HuH-7.5 (cell line): ENCODE data around the gene PPP3CA.

Experiments
- DNase-seq: peaks from one replicate; pipeline ENCODE4 v3.0.0; 2011; ENCODE audit warnings: low spot score

The PPP3CA gene

GRCh38 chr4:101042847-101043246 lies 304.5 kb downstream of the PPP3CA start:
- no peak for DNase-seq

- DNase-seq, result no peak
Observed at GRCh38 chr4:101040776-101041175, 306.6 kb downstream of the PPP3CA start.

DNA sequence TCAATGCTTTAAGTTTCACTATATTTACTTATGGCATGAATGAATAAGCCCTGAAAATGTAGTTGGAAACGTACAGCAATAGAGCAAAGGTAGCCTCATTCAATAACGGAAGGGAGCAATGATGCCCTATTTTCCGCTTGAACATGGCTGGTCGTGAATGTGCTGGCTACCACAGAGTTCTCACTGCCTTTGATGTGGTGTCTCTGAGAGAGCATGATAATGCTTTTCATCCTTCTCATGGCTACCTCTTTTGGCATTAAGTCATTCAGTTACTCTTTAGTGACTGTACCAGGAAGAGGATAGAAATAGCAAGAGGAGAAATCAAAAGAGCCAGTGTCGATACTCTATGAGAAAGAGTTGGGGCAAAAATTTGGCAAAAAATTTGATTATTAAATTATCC lies 308.0 kb downstream of the PPP3CA start:
- DNase-seq, result no peak

DNA sequence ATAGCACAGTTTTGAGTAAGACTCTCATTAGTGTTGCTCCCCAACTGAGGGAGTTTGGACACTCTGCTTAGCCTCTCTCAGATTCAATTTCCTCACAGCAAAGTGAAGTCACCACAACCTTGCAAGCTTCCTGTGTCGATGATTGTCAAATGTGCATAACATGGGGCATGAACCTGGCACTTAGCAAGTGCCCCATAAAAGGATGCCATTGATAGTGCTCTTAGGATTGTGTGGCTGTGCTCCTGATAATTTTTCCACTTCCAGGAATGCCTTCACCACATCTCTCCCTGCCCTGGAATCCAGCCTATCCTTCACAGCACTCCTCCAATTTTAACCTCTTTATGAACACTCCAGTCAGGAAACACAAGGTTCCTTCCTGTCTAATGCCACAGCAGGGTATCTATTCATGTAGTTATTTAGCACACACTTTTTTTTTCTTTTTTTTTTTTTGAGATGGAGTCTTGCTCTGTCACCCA lies 309.4 kb downstream of the PPP3CA start:
- DNase-seq, result no peak

- DNase-seq, result no peak
Observed at GRCh38 chr4:101037249-101037648, 310.1 kb downstream of the PPP3CA start.

DNA sequence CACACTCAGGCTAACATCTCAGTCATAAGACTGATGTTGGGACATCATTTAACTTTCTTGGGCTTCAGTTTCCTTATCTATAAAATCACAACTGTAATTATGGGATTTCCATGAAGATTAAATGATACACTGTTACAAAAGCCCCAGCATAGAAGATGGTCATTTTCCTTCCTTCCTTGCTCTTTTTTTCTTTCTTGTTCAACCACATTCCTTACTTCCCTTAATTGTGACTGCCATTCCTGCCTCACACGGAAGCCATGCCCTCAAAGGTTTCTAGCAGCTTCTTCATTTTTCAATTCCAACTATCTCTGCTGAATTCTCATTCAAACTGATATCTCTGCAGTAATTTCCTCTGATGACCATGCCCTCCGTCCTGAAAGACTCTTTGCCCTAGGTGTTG lies 311.8 kb downstream of the PPP3CA start:
- no peak for DNase-seq

DNA sequence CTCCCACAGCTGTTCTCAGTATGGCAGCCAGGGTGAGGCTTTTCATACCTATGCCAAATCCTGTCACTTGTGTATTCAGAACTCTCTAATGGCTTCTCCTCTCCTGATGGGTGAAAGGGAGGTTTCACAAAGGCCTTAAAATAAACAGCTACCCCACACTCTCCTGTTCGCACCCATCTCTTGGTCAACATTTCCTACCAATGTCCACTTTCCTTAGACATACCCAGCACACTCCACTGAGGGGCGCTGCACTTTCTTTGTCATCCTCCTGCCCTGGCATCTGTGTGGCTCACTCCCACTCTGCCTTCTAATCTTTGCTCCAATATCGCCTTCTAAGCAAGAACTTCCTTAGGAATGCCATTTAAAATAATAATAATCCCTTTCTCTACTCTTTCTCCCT lies 313.3 kb downstream of the PPP3CA start:
- DNase-seq, result no peak

GRCh38 chr4:101032541-101032940 lies 314.8 kb downstream of the PPP3CA start:
- DNase-seq, result no peak

- DNase-seq, result no peak
Observed at GRCh38 chr4:101031971-101032370, 315.4 kb downstream of the PPP3CA start.

- DNase-seq, result no peak
Observed at GRCh38 chr4:101028886-101029285, 318.4 kb downstream of the PPP3CA start.

DNA sequence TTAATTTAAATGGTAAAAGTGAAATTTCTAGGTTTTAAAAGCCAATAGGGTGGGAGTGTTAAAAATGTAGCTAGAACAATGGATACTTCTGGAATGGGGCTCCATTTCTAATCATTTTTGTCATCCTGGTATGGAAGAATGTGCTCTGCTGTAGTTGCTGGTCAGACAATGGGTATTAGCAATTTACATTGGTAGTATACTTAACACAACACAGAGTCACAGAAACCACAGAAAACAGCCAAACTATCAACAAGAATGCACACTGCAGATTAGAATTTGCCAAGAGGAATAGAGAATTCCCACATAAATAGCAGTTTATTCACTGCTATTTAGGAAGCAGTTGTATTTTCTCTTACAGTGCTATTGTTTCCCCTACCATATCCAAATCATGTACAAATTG lies 319.6 kb downstream of the PPP3CA start:
- no peak for DNase-seq

- DNase-seq, result no peak
Observed at GRCh38 chr4:101025755-101026154, 321.6 kb downstream of the PPP3CA start.

- DNase-seq, result no peak
Observed at GRCh38 chr4:101022151-101023024, 324.9 kb downstream of the PPP3CA start.

- DNase-seq, result no peak
Observed at GRCh38 chr4:101020956-101021355, 326.4 kb downstream of the PPP3CA start.

- no peak for DNase-seq
Observed at GRCh38 chr4:101019941-101020401, 327.4 kb downstream of the PPP3CA start.

DNA sequence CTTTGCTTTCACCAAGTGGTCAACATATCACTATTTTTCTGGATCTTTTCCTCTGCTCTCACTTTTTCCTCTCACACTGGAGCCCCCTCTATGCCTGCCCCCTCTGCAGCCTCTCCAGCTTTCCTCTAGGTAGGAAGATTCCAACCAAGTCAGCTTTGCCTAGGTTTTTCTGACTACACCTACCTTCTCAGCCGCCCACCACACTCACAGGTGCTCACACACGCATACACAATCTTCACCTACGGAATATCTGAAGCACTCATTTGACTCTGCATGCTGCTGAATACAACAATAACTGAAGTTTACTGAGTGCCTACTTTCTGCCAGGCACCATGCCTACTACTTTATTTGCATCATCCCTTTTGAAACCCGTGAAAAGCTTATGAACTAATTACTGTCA lies 328.0 kb downstream of the PPP3CA start:
- no peak for DNase-seq

DNA sequence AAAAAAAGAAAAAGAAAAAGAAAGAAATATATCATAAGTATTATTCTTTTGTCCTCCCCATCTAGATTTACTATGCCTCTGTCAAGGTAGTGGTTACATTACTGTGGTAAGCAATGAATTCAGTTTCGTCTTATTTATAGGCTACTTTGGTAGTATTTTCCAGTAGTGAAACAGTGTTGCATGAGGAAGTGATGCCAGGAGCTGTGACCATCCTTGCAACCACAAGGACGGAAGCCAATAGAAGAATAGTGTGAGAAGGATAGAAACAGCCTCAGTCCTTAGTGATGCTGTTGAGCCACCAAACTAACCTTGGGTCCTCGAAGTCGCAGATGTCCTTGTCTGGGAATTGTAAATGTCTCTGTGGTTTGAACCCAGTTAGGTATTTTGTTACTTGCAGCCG lies 328.5 kb downstream of the PPP3CA start:
- DNase-seq, result no peak

- no peak for DNase-seq
Observed at GRCh38 chr4:101014417-101014816, 332.9 kb downstream of the PPP3CA start.

DNA sequence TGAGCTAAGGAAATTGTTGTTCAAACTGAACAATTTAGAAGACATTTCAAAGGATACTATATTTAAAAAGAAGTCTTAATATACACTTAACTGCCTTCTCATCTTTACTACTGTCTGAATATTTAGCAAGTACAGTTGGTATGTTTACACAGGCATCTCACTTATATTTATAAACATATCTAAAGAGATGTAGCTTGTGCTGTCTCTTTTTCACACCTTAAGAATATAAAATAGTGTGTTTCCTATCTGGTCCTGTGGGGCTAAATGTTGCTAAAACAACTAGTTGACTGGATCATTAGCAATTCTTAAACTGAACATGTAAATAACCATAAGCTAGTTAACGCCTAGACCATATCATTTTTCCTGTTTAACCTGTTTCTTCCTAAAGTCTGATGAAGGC lies 336.3 kb downstream of the PPP3CA start:
- DNase-seq, result no peak

DNA sequence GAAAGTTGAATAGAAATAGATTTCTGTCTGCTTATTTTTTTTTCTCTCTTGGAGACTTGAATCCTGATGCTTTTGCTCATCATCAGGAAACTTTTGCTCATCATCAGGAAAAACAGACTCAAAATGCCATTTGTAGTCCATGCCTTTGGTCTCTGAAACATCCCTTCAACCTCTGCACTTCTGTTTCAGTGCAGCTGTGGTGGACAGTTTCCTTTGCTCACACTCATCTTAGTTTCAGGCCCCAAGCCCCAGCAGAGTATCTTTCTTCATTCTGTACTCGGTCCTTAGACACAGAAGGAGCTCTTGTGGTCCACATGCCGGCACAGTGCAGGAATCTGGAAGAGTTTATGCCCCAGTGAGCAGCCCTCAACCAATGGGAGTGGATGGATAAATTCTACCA lies 337.9 kb downstream of the PPP3CA start:
- no peak for DNase-seq

GRCh38 chr4:101008503-101008902 lies 338.8 kb downstream of the PPP3CA start:
- DNase-seq, result no peak

DNA sequence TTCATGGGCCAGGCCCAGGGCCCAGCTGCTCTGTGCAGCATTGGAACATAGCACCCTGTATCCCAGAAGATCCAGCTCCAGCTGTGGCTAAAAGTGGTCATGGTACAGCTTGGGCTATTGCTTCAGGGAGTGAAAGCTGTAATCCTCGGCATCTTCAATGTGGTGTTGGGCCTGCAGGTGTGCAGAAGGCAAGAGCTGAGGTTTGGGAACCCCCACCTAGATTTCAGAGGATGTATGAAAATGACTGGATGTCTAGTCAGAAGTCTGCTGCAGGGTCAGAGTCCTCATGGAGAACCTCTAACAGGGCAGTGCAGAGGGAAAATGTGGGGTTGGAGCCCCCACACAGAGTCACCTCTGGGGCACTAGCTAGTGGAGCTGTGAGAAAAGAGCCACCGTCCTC lies 341.7 kb downstream of the PPP3CA start:
- DNase-seq, result no peak

GRCh38 chr4:101000496-101000895 lies 346.8 kb downstream of the PPP3CA start:
- DNase-seq, result no peak

DNA sequence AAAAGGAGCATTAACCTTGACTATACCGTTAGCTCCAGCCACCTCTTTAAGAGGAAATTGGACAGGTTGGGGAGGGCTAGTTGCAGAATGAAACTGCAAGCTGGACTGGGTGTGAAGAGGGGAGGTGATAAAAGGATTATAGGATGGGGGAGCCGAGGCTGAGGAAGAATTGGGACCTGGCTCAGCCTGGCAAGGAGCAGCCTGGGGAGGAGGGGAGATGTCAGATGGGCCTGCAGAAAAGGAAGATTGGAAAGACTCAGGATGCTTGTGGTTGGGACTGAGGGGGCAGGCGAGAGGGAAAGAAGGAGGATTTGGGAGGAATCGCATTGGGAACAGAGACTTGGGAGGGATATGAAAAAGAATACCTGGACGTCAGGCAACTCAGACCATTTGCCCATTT lies 351.7 kb downstream of the PPP3CA start:
- no peak for DNase-seq
